ENCODE measurements around the gene MTCH1. TPM values are rescaled to one million over a fixed set of nuclear protein-coding genes. Genes with fewer than 3 reads are reported as not detected.

Gene MTCH1
- total and polyA plus RNA-seq, 2 donors = 106 to 184 TPM

GRCh38 chr6:37010402-37010892 is 24.5 kb upstream of the MTCH1 start:
- 90% methylated on average over 10 of the region's 10 CpGs for WGBS
- DNase-seq (ENCODE audit: extremely low spot score) = no peak
- Histone ChIP-seq H3K4me1 (ENCODE audit: insufficient read depth) (no peaks in the 10 kb centered on the region), H3K27ac (ENCODE audit: low read depth) (no peak overlapping the region), H3K4me3 (ENCODE audit: low read depth, low read length) (no peak overlapping the region), H3K36me3 (ENCODE audit: insufficient read depth) (no peaks in the 10 kb centered on the region)

GRCh38 chr6:37008484-37009465 is 22.8 kb upstream of the MTCH1 start:
- no peak overlapping the region for H3K4me3 ChIP-seq (ENCODE audit: low read depth, low read length)
- WGBS = 84% methylated on average over 15 of the region's 15 CpGs
- no peak overlapping the region for H3K27ac ChIP-seq (ENCODE audit: low read depth)
- no peaks in the 10 kb centered on the region for H3K4me1 ChIP-seq (ENCODE audit: insufficient read depth)
- H3K36me3 ChIP-seq (ENCODE audit: insufficient read depth) = no peaks in the 10 kb centered on the region
- no peak for DNase-seq (ENCODE audit: extremely low spot score)

- DNase-seq (ENCODE audit: extremely low spot score) = no peak
- Histone ChIP-seq H3K27ac (ENCODE audit: low read depth) (no peak overlapping the region), H3K36me3 (ENCODE audit: insufficient read depth) (no peaks in the 10 kb centered on the region), H3K4me3 (ENCODE audit: low read depth, low read length) (no peak overlapping the region), H3K4me1 (ENCODE audit: insufficient read depth) (no peaks in the 10 kb centered on the region)
- WGBS = 67% methylated on average over 12 of the region's 12 CpGs
Measured at GRCh38 chr6:37007340-37008043, 21.5 kb upstream of the MTCH1 start.

GRCh38 chr6:37006793-37007339 is 20.9 kb upstream of the MTCH1 start:
- Histone ChIP-seq H3K36me3 (ENCODE audit: insufficient read depth) (no peaks in the 10 kb centered on the region), H3K4me3 (ENCODE audit: low read depth, low read length) (no peak overlapping the region), H3K27ac (ENCODE audit: low read depth) (no peak overlapping the region), H3K4me1 (ENCODE audit: insufficient read depth) (no peaks in the 10 kb centered on the region)
- 75% methylated on average over 5 of the region's 5 CpGs for WGBS
- DNase-seq (ENCODE audit: extremely low spot score) = no peak

- 77% methylated on average over 13 of the region's 13 CpGs for WGBS
- Histone ChIP-seq H3K36me3 (ENCODE audit: insufficient read depth) (no peaks in the 10 kb centered on the region), H3K4me1 (ENCODE audit: insufficient read depth) (no peaks in the 10 kb centered on the region), H3K4me3 (ENCODE audit: low read depth, low read length) (no peak overlapping the region), H3K27ac (ENCODE audit: low read depth) (no peak overlapping the region)
- no peak for DNase-seq (ENCODE audit: extremely low spot score)
Measured at GRCh38 chr6:37005827-37006567, 20.0 kb upstream of the MTCH1 start.

- DNase-seq (ENCODE audit: extremely low spot score) = no peak
- H3K4me1 ChIP-seq (ENCODE audit: insufficient read depth) = no peaks in the 10 kb centered on the region
- no peak within 1 kb of the TSS for H3K4me3 ChIP-seq (ENCODE audit: low read depth, low read length)
- 73% methylated on average over 14 of the region's 14 CpGs for WGBS
- H3K27ac ChIP-seq (ENCODE audit: low read depth) = no peak within 1 kb of the TSS
- no peaks in the 10 kb centered on the region for H3K36me3 ChIP-seq (ENCODE audit: insufficient read depth)
Measured at GRCh38 chr6:37005061-37005810, 19.2 kb upstream of the MTCH1 start, which contains the start of gene FGD2. TSS of gene FGD2 (plus strand) at chr6:37005655. CDS start at chr6:37005818, 163 bp downstream.

- no peaks in the 10 kb centered on the region for H3K4me1 ChIP-seq (ENCODE audit: insufficient read depth)
- 74% methylated on average over 11 of the region's 11 CpGs for WGBS
- no peak overlapping the region for H3K4me3 ChIP-seq (ENCODE audit: low read depth, low read length)
- DNase-seq (ENCODE audit: extremely low spot score) = no peak
- no peak overlapping the region for H3K27ac ChIP-seq (ENCODE audit: low read depth)
- H3K36me3 ChIP-seq (ENCODE audit: insufficient read depth) = no peaks in the 10 kb centered on the region
Measured at GRCh38 chr6:37004044-37004980, 18.3 kb upstream of the MTCH1 start.

- Histone ChIP-seq H3K4me1 (ENCODE audit: insufficient read depth) (no peaks in the 10 kb centered on the region), H3K4me3 (ENCODE audit: low read depth, low read length) (no peak overlapping the region), H3K36me3 (ENCODE audit: insufficient read depth) (no peaks in the 10 kb centered on the region), H3K27ac (ENCODE audit: low read depth) (no peak overlapping the region)
- DNase-seq (ENCODE audit: extremely low spot score) = no peak
- 91% methylated on average over 4 of the region's 4 CpGs for WGBS
Measured at GRCh38 chr6:36999751-37000125, 13.7 kb upstream of the MTCH1 start.

- Histone ChIP-seq H3K27ac (ENCODE audit: low read depth) (no peak overlapping the region), H3K4me1 (ENCODE audit: insufficient read depth) (no peaks in the 10 kb centered on the region), H3K36me3 (ENCODE audit: insufficient read depth) (no peaks in the 10 kb centered on the region), H3K4me3 (ENCODE audit: low read depth, low read length) (no peak overlapping the region)
- no peak for DNase-seq (ENCODE audit: extremely low spot score)
- 76% methylated on average over 15 of the region's 15 CpGs for WGBS
Measured at GRCh38 chr6:36999061-36999750, 13.2 kb upstream of the MTCH1 start.

GRCh38 chr6:36998723-36999038 is 12.7 kb upstream of the MTCH1 start:
- Histone ChIP-seq H3K4me3 (ENCODE audit: low read depth, low read length) (no peak overlapping the region), H3K36me3 (ENCODE audit: insufficient read depth) (no peaks in the 10 kb centered on the region), H3K4me1 (ENCODE audit: insufficient read depth) (no peaks in the 10 kb centered on the region), H3K27ac (ENCODE audit: low read depth) (no peak overlapping the region)
- 80% methylated on average over 8 of the region's 8 CpGs for WGBS
- no peak for DNase-seq (ENCODE audit: extremely low spot score)

GRCh38 chr6:36997811-36998722 is 12.1 kb upstream of the MTCH1 start:
- Histone ChIP-seq H3K36me3 (ENCODE audit: insufficient read depth) (no peaks in the 10 kb centered on the region), H3K4me3 (ENCODE audit: low read depth, low read length) (no peak overlapping the region), H3K27ac (ENCODE audit: low read depth) (no peak overlapping the region), H3K4me1 (ENCODE audit: insufficient read depth) (no peaks in the 10 kb centered on the region)
- DNase-seq (ENCODE audit: extremely low spot score) = no peak
- 78% methylated on average over 18 of the region's 18 CpGs for WGBS

Measured in urinary bladder (tissue), 4 donors.